DMS153 treated with DMSO at 0.1 percent for 48 hours (cell line): ENCODE data around the gene POU2F1.

Experiments used
- DNase-seq: peaks from one replicate; lab custom pipeline; 2025; ENCODE audit not compliant: unreplicated experiment; lab: John Stamatoyannopoulos, UW

POU2F1 gene

GRCh38 chr1:167220537-167221125 lies at the start of gene POU2F1:
POU2F1 (plus strand) TSS chr1:167220886; CDS start chr1:167220898, 12 bp downstream.
- DNase-seq: peak; percentile 100

GRCh38 chr1:167171286-167171929 lies 49.3 kb upstream of the POU2F1 start:
- no peak for DNase-seq

GRCh38 chr1:167173516-167174184 lies 47.0 kb upstream of the POU2F1 start:
- DNase-seq: no peak

- DNase-seq: no peak
These were observed 44.8 kb upstream of the POU2F1 start for GRCh38 chr1:167175901-167176300.

GRCh38 chr1:167178831-167179230 lies 41.9 kb upstream of the POU2F1 start:
- no peak for DNase-seq

- DNase-seq: no peak
These were observed 37.9 kb upstream of the POU2F1 start for GRCh38 chr1:167182571-167183320.

- DNase-seq: no peak
These were observed 36.6 kb upstream of the POU2F1 start for GRCh38 chr1:167184081-167184480.

GRCh38 chr1:167185062-167185461 lies 35.6 kb upstream of the POU2F1 start:
- no peak for DNase-seq

GRCh38 chr1:167185974-167186657 lies 34.6 kb upstream of the POU2F1 start:
- no peak for DNase-seq

GRCh38 chr1:167186771-167187170 lies 33.9 kb upstream of the POU2F1 start:
- DNase-seq: no peak

- DNase-seq: no peak
These were observed 29.9 kb upstream of the POU2F1 start for GRCh38 chr1:167190747-167191237.

GRCh38 chr1:167191958-167192357 lies 28.7 kb upstream of the POU2F1 start:
- no peak for DNase-seq

- no peak for DNase-seq
These were observed 26.5 kb upstream of the POU2F1 start for GRCh38 chr1:167194182-167194581.

GRCh38 chr1:167196166-167196565 lies 24.5 kb upstream of the POU2F1 start:
- no peak for DNase-seq

GRCh38 chr1:167197236-167197635 lies 23.4 kb upstream of the POU2F1 start:
- DNase-seq: no peak

- DNase-seq: no peak
These were observed 23.0 kb upstream of the POU2F1 start for GRCh38 chr1:167197692-167198091.

- DNase-seq: peak; percentile 35
These were observed 22.1 kb upstream of the POU2F1 start for GRCh38 chr1:167198518-167199133.

GRCh38 chr1:167199656-167200055 lies 21.0 kb upstream of the POU2F1 start:
- no peak for DNase-seq

GRCh38 chr1:167200272-167200671 lies 20.4 kb upstream of the POU2F1 start:
- no peak for DNase-seq

- DNase-seq: no peak
These were observed 19.9 kb upstream of the POU2F1 start for GRCh38 chr1:167200749-167201148.
